ENCODE measurements around the gene BBX. TPM values are rescaled to one million over a fixed set of nuclear protein-coding genes. Genes with fewer than 3 reads are reported as not detected.

The BBX gene
- total RNA-seq, 1 experiment from 2014 or later, result 66.8 TPM

- Histone ChIP-seq H3K79me2 (ENCODE audit: low read length) (no peaks in the 10 kb centered on the region), H3K9ac (ENCODE audit: low read length) (no peak overlapping the region), H3K9me3 (ENCODE audit: low read length) (no peaks in the 10 kb centered on the region), H3K4me1 (ENCODE audit: insufficient read depth, low read length) (peaks cover 11% of the 10 kb centered on the region), H3K4me3 (ENCODE audit: low read length) (no peak overlapping the region), H3K9me2 (replicated peaks; ENCODE audit: low read length) (no peaks in the 10 kb centered on the region), H2AFZ (ENCODE audit: low read length) (no peak overlapping the region), H3F3A (ENCODE audit: low read length, unreplicated experiment) (no peaks in the 10 kb centered on the region), H3K27ac (ENCODE audit: low read length) (no peak overlapping the region), H4K20me1 (ENCODE audit: low read length) (no peaks in the 10 kb centered on the region), H3K4me2 (ENCODE audit: low read length) (no peak overlapping the region), H3K36me3 (ENCODE audit: low read depth, low read length) (peaks cover 14% of the 10 kb centered on the region), H3K27me3 (ENCODE audit: low read length) (no peaks in the 10 kb centered on the region)
- ChIA-PET POLR2A (ENCODE audit: unreplicated experiment) (no interaction called here), CTCF (no interaction called here)
- intact Hi-C loops (cut with micrococcal nuclease), result no loop called here
- ATAC-seq (no peak), DNase-seq (no peak)
- no peak for TF ChIP-seq EZH2phosphoT487 (IDR thresholded peaks at IDR 0.05; ENCODE audit: borderline replicate concordance, low read length)
- no peak for TF ChIP-seq CTCF (conservative IDR thresholded peaks at IDR 0.05; ENCODE audit: low read depth, low read length)
- TF ChIP-seq EZH2 (IDR thresholded peaks at IDR 0.05; ENCODE audit: low read length, unreplicated experiment), result no peak
- no TSS peak for BruUV-seq (replicated peaks)
These were observed 277.9 kb downstream of the BBX start for GRCh38 chr3:107800710-107801109.

- DNase-seq (no peak), ATAC-seq (no peak)
- no TSS peak for BruUV-seq (replicated peaks)
- Histone ChIP-seq H3K4me1 (ENCODE audit: insufficient read depth, low read length) (no peaks in the 10 kb centered on the region), H3K4me3 (ENCODE audit: low read length) (no peak overlapping the region), H2AFZ (ENCODE audit: low read length) (no peak overlapping the region), H3K4me2 (ENCODE audit: low read length) (no peak overlapping the region), H4K20me1 (ENCODE audit: low read length) (no peaks in the 10 kb centered on the region), H3K27me3 (ENCODE audit: low read length) (no peaks in the 10 kb centered on the region), H3K9ac (ENCODE audit: low read length) (no peak overlapping the region), H3K9me3 (ENCODE audit: low read length) (no peaks in the 10 kb centered on the region), H3K27ac (ENCODE audit: low read length) (no peak overlapping the region), H3K79me2 (ENCODE audit: low read length) (no peaks in the 10 kb centered on the region), H3F3A (ENCODE audit: low read length, unreplicated experiment) (no peaks in the 10 kb centered on the region), H3K9me2 (replicated peaks; ENCODE audit: low read length) (no peaks in the 10 kb centered on the region), H3K36me3 (ENCODE audit: low read depth, low read length) (peaks cover 17% of the 10 kb centered on the region)
- POLR2A ChIA-PET (ENCODE audit: unreplicated experiment), result interaction anchor here (0.6 kb wide), 1 partner anchor 28 kb away, joined by 3 read pairs; no protein-coding TSS in a partner anchor
- no peak for TF ChIP-seq EZH2phosphoT487 (IDR thresholded peaks at IDR 0.05; ENCODE audit: borderline replicate concordance, low read length)
- TF ChIP-seq CTCF (conservative IDR thresholded peaks at IDR 0.05; ENCODE audit: low read depth, low read length), result no peak
- no peak for TF ChIP-seq EZH2 (IDR thresholded peaks at IDR 0.05; ENCODE audit: low read length, unreplicated experiment)
- CTCF ChIA-PET, result no interaction called here
- intact Hi-C loops (cut with micrococcal nuclease), result no loop called here
These were observed 280.4 kb downstream of the BBX start for GRCh38 chr3:107803170-107803569.

- no peak overlapping the region for H3K9ac ChIP-seq (ENCODE audit: low read length)
- no TSS peak for BruUV-seq (replicated peaks)
- H3K9me3 ChIP-seq (ENCODE audit: low read length), result no peaks in the 10 kb centered on the region
- ChIA-PET CTCF (no interaction called here), POLR2A (ENCODE audit: unreplicated experiment) (no interaction called here)
- H3F3A ChIP-seq (ENCODE audit: low read length, unreplicated experiment), result no peaks in the 10 kb centered on the region
- no peak overlapping the region for H3K4me2 ChIP-seq (ENCODE audit: low read length)
- no peaks in the 10 kb centered on the region for H3K79me2 ChIP-seq (ENCODE audit: low read length)
- 0 out of 2 replicates have a peak, but pooled peaks cover 3% of the 10 kb centered on the region for H4K20me1 ChIP-seq (ENCODE audit: low read length)
- no peaks in the 10 kb centered on the region for H3K9me2 ChIP-seq (replicated peaks; ENCODE audit: low read length)
- H3K4me3 ChIP-seq (ENCODE audit: low read length), result no peak overlapping the region
- H3K36me3 ChIP-seq (ENCODE audit: low read depth, low read length), result peaks cover 13% of the 10 kb centered on the region
- ATAC-seq (no peak), DNase-seq (no peak)
- TF ChIP-seq EZH2 (IDR thresholded peaks at IDR 0.05; ENCODE audit: low read length, unreplicated experiment) (no peak), CTCF (conservative IDR thresholded peaks at IDR 0.05; ENCODE audit: low read depth, low read length) (no peak), EZH2phosphoT487 (IDR thresholded peaks at IDR 0.05; ENCODE audit: borderline replicate concordance, low read length) (no peak)
- peaks cover 16% of the 10 kb centered on the region for H3K4me1 ChIP-seq (ENCODE audit: insufficient read depth, low read length)
- H2AFZ ChIP-seq (ENCODE audit: low read length), result no peak overlapping the region
- no peak overlapping the region for H3K27ac ChIP-seq (ENCODE audit: low read length)
- intact Hi-C loops (cut with micrococcal nuclease), result no loop called here
- H3K27me3 ChIP-seq (ENCODE audit: low read length), result no peaks in the 10 kb centered on the region
These were observed 283.3 kb downstream of the BBX start for GRCh38 chr3:107806021-107806420.
